ENCODE data around the gene SAT1.

DNA sequence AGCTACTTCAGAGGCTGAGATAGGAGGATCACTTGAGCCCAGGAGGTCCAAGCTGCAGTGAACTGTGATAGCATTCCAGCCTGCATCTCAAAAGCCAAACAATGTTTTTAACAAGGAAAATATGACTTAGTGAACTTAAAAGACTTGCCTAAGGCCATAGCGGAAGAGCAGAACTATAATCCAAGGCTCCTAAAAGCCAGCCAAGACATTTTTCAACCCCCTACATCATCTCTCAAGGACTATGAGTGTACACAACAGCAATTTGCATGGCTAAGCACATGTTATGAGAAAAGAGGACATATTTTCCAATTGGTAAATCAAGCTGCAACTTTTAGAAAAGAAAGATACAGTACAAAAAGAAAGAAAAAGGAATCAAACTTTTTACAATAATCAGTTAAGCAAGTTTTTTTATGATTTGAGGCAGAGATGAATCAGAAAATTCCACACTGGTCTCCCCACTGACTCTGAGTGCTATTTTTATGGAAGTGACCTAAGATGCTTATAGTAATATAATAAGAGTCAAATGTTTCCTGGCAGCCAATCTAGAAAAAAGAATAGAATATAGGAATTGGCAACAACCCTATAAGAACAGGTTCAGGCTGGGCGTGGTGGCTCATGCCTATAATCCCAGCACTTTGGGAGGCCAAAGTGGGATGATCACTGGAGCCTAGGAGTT lies 30.1 kb upstream of the SAT1 start:
- TF ChIP-seq POLR2A (IDR thresholded peaks at IDR 0.05; ENCODE audit: insufficient read depth in 1 of 2, low read depth in 2 of 2, low read length in 2 of 2) (no peak), RFXAP (CRISPR knock-in tag; IDR thresholded peaks at IDR 0.05; ENCODE audit: borderline replicate concordance) (no peak), POLR2AphosphoS5 (IDR thresholded peaks at IDR 0.05; ENCODE audit: low read depth, low read length) (no peak), YY1 (IDR thresholded peaks at IDR 0.05; ENCODE audit: insufficient read depth, insufficient replicate concordance, low read depth, low read length) (no peak), EP300 (IDR thresholded peaks at IDR 0.05; ENCODE audit: low read depth in 2 of 2, low read length in 2 of 2) (no peak), EP300 (CRISPR knock-in tag; IDR thresholded peaks at IDR 0.05; ENCODE audit: borderline replicate concordance) (no peak), ATF7 (IDR thresholded peaks at IDR 0.05) (no peak), ATF7 (CRISPR knock-in tag; IDR thresholded peaks at IDR 0.05) (no peak), ZNF292 (CRISPR knock-in tag; IDR thresholded peaks at IDR 0.05; ENCODE audit: borderline replicate concordance, low read depth) (no peak)
- TF ChIP-seq, protein P1, sequence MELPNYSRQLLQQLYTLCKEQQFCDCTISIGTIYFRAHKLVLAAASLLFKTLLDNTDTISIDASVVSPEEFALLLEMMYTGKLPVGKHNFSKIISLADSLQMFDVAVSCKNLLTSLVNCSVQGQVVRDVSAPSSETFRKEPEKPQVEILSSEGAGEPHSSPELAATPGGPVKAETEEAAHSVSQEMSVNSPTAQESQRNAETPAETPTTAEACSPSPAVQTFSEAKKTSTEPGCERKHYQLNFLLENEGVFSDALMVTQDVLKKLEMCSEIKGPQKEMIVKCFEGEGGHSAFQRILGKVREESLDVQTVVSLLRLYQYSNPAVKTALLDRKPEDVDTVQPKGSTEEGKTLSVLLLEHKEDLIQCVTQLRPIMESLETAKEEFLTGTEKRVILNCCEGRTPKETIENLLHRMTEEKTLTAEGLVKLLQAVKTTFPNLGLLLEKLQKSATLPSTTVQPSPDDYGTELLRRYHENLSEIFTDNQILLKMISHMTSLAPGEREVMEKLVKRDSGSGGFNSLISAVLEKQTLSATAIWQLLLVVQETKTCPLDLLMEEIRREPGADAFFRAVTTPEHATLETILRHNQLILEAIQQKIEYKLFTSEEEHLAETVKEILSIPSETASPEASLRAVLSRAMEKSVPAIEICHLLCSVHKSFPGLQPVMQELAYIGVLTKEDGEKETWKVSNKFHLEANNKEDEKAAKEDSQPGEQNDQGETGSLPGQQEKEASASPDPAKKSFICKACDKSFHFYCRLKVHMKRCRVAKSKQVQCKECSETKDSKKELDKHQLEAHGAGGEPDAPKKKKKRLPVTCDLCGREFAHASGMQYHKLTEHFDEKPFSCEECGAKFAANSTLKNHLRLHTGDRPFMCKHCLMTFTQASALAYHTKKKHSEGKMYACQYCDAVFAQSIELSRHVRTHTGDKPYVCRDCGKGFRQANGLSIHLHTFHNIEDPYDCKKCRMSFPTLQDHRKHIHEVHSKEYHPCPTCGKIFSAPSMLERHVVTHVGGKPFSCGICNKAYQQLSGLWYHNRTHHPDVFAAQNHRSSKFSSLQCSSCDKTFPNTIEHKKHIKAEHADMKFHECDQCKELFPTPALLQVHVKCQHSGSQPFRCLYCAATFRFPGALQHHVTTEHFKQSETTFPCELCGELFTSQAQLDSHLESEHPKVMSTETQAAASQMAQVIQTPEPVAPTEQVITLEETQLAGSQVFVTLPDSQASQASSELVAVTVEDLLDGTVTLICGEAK (IDR thresholded peaks at IDR 0.05), result no peak
- TF ChIP-seq, protein P1 (CRISPR knock-in tag; IDR thresholded peaks at IDR 0.05), result no peak
- TF ChIP-seq, protein P2, sequence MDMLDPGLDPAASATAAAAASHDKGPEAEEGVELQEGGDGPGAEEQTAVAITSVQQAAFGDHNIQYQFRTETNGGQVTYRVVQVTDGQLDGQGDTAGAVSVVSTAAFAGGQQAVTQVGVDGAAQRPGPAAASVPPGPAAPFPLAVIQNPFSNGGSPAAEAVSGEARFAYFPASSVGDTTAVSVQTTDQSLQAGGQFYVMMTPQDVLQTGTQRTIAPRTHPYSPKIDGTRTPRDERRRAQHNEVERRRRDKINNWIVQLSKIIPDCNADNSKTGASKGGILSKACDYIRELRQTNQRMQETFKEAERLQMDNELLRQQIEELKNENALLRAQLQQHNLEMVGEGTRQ (IDR thresholded peaks at IDR 0.05; ENCODE audit: low read depth, low read length), result no peak
- TF ChIP-seq, protein P2 (CRISPR knock-in tag; IDR thresholded peaks at IDR 0.05; ENCODE audit: borderline replicate concordance), result no peak
- TF ChIP-seq, protein P3, sequence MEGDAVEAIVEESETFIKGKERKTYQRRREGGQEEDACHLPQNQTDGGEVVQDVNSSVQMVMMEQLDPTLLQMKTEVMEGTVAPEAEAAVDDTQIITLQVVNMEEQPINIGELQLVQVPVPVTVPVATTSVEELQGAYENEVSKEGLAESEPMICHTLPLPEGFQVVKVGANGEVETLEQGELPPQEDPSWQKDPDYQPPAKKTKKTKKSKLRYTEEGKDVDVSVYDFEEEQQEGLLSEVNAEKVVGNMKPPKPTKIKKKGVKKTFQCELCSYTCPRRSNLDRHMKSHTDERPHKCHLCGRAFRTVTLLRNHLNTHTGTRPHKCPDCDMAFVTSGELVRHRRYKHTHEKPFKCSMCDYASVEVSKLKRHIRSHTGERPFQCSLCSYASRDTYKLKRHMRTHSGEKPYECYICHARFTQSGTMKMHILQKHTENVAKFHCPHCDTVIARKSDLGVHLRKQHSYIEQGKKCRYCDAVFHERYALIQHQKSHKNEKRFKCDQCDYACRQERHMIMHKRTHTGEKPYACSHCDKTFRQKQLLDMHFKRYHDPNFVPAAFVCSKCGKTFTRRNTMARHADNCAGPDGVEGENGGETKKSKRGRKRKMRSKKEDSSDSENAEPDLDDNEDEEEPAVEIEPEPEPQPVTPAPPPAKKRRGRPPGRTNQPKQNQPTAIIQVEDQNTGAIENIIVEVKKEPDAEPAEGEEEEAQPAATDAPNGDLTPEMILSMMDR (CRISPR knock-in tag; IDR thresholded peaks at IDR 0.05), result no peak
- TF ChIP-seq, protein P4, sequence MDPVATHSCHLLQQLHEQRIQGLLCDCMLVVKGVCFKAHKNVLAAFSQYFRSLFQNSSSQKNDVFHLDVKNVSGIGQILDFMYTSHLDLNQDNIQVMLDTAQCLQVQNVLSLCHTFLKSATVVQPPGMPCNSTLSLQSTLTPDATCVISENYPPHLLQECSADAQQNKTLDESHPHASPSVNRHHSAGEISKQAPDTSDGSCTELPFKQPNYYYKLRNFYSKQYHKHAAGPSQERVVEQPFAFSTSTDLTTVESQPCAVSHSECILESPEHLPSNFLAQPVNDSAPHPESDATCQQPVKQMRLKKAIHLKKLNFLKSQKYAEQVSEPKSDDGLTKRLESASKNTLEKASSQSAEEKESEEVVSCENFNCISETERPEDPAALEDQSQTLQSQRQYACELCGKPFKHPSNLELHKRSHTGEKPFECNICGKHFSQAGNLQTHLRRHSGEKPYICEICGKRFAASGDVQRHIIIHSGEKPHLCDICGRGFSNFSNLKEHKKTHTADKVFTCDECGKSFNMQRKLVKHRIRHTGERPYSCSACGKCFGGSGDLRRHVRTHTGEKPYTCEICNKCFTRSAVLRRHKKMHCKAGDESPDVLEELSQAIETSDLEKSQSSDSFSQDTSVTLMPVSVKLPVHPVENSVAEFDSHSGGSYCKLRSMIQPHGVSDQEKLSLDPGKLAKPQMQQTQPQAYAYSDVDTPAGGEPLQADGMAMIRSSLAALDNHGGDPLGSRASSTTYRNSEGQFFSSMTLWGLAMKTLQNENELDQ (CRISPR knock-in tag; IDR thresholded peaks at IDR 0.05; ENCODE audit: borderline replicate concordance), result no peak
- TF ChIP-seq, protein P5, sequence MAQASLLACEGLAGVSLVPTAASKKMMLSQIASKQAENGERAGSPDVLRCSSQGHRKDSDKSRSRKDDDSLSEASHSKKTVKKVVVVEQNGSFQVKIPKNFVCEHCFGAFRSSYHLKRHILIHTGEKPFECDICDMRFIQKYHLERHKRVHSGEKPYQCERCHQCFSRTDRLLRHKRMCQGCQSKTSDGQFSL (CRISPR knock-in tag; IDR thresholded peaks at IDR 0.05), result no peak

Data from HepG2 (cell line).